Measurements from ENCODE around the gene CAMK2B.

The CAMK2B gene

GRCh38 chr7:44189993-44190872 is 135.2 kb downstream of the CAMK2B start:
- TF ChIP-seq ZFX (IDR thresholded peaks at IDR 0.05): no peak
- no peak for TF ChIP-seq CTCF (conservative IDR thresholded peaks at IDR 0.05)
- no peak overlapping the region for H3K27ac ChIP-seq

GRCh38 chr7:44189286-44189992 is 136.0 kb downstream of the CAMK2B start, which contains the start of gene GCK:
Gene GCK, minus strand, starts transcription at chr7:44189439. Its CDS starts 486 bp downstream, at chr7:44188953.
- TF ChIP-seq CTCF (conservative IDR thresholded peaks at IDR 0.05) (no peak), ZFX (IDR thresholded peaks at IDR 0.05) (no peak)
- no peak within 1 kb of the TSS for H3K27ac ChIP-seq

DNA sequence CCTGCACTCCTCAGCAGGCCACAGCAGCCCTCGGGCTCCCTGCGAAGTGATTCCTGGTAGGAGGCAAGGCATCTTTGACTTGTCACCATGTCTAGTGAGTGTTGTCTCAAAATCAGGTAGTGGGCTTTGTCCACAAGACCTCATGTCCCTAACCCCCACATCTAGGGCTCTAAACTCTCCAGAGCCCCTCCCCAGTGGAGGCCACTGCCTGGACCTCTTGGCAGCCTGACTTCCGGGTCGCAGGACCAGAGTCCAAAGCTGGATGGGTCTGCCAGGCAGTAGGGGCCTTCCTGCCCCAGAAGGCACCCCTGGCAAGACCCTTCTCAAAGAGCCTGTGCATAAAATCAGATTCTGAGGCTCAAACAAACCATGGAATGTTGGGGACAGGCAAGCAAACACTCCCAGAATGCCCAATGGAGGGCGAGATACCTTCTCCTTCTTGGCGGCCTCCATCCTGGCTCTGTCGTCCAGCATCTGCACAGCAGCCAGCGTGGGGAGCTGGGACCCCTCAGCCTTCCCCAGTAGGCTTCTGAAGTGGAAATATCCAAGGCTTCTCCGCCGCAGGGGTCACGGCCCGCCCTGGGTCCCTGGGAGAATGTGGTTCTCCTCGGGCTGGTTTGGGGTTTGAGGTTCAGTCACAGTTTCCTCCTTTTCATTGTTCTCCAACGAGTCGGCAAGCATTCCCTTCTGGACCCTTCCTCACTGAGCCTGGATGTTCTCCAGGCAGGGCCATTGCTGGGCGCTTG is 136.7 kb downstream of the CAMK2B start:
- H3K27ac ChIP-seq: no peak overlapping the region
- no peak for TF ChIP-seq CTCF (conservative IDR thresholded peaks at IDR 0.05)
- TF ChIP-seq ZFX (IDR thresholded peaks at IDR 0.05): no peak

DNA sequence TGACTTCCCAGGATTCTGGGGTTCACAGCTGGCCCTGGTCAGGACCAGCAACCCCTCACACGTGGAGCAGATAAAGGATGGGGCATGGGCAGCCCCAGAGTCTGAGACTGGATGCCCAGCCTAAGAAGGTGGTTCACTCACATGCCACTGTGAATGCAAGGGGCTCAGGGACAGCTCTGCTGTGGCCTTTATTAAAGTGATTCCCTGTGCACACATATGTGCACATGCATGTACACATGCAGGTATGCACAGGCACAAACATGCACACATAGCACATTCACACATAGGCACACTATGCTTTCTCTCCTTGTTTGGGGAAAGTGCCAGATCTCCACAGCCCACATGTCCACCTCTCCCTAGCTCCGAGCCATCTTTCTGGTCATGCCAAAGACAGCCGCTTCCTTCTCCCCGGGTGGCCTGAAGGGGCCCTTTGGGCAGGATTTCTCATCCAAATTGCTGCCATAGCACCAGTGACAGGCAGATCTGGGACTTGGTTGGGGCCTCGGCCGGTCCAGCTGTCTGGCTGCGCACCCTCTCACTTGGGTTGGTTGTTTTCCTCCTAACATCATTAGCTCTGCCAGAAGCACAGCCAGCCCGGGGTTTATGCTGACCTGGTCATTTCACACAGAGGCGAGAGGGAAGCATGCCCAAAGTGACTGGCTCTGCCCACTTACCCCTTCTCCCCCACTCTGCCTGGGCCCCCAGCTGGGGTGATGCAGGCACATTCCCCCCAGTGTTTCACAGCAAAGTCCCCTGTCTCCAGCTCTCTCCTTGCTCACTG is 137.6 kb downstream of the CAMK2B start:
- H3K27ac ChIP-seq: no peak overlapping the region
- TF ChIP-seq ZFX (IDR thresholded peaks at IDR 0.05) (no peak), CTCF (conservative IDR thresholded peaks at IDR 0.05) (no peak)

- H3K27ac ChIP-seq: no peak overlapping the region
- no peak for TF ChIP-seq CTCF (conservative IDR thresholded peaks at IDR 0.05)
- no peak for TF ChIP-seq ZFX (IDR thresholded peaks at IDR 0.05)
Measured at GRCh38 chr7:44186736-44187135, 138.7 kb downstream of the CAMK2B start.

DNA sequence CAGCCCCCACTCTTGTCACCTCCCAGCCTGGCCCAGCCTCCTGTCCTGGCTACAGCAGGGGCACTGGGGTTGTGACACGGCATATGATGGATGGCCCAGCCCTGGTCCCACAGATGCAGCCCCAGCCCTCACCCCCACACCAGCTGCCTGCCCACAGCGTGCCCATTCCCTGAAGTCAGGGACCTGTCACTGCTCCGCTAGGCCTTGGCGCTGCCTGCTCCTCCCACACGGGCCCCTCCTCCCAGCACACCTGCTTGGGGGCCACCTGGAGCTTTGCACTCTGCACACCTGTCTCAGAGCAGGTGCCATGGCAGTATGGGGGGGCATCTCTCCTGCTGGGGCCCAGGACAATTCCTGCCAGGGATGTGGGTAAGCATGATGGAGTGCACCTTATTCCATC is 139.7 kb downstream of the CAMK2B start:
- no peak for TF ChIP-seq ZFX (IDR thresholded peaks at IDR 0.05)
- no peak for TF ChIP-seq CTCF (conservative IDR thresholded peaks at IDR 0.05)
- H3K27ac ChIP-seq: no peak overlapping the region
